Measurements from ENCODE around the gene TMPRSS11F.
"Not testable (repeated sequence)": the region's sequence is repeated elsewhere in the genome, so short reads cannot be mapped to it uniquely, and the experiment has no call there.

The TMPRSS11F gene

DNA sequence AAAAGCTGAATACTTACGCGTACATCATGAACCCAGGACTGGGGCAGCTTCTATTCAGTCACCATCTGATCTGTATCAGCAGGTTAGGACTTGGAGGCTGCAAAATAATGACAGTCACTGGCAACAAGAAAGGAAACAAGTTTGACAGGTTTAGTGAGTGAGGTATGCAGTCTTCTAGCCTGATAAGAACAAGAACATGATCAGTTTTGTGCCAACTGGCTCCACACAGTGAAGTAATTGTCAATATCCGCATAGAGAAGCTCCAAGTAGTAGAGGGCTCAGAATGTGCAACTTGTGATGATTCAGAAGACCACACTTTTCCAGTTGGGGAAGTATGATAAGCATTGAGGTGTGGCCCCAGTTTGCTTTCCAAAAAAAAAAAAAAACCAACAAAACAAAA is at the start of gene TMPRSS11F:
Gene TMPRSS11F, minus strand, starts transcription at position 77 of the 400 bp plus-strand sequence. Its CDS starts 49 bp downstream, at position 28.
- no peak for DNase-seq

DNA sequence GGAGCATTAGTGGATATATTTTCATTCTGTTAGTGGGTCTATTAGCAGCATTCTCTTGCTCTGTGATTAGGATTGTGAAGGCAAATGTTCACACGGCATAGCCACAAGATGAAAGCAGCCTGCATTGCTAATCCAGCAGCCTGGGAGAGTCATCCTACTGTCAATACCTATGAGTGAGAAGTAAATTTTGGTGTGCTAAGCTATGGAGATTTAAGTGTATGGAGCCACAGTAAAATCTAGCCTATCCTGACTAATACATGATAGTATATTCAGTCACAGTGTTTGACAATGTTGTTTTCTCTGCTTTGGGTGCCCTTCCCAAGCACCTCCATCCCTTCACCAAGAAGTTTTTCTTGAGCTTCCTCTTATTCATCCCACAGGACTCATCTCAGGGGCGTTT is 47.2 kb upstream of the TMPRSS11F start:
- no peak for DNase-seq

DNA sequence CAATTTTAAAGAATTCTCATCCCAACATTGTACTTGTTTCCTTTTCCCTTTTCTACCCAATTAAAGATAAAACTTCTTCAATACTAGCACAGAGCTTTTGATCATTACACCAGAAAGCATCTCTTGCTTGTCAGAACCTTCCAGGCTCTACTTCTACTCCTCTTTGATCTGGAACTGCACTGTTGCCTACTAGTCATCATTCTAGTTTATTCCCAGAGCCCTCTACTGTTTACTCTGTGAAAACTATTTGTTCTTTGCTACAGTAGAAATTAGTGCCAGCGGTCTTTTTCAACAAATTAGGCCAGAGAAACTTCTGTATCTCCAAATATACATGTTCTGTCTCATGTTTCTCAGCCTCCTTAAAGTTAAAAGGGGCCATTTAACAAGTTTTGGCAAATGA is 46.8 kb upstream of the TMPRSS11F start:
- DNase-seq, result no peak

DNA sequence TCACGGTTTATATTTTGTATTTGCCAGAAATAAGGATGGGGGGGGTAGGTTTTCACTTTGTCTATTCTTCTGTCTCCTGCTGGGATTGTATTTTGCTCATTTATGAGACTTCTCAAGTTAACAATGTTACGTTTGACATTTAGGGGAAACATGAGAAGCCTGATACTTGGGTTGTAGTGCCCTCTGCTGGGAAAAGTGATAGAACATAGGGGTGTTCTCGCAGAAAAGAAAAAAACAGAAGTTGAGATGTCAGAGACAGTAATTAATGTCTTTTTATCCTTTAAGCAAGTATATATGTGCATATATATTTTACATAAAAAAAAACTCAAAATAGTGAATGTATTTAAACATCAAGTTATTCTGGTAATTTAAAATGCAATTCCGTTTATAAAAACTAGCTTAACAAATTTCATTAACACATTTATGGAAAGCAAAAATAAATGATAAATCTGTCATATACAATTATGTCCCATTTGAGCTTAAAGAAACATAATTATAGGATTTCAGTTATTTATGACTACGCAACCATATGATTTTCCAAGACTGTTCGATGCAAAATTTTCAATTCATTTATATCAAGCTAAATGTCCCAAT is 46.0 kb upstream of the TMPRSS11F start:
- peak in 24 of 56 donors; percentile 0 to 65 (median 12) for DNase-seq

DNA sequence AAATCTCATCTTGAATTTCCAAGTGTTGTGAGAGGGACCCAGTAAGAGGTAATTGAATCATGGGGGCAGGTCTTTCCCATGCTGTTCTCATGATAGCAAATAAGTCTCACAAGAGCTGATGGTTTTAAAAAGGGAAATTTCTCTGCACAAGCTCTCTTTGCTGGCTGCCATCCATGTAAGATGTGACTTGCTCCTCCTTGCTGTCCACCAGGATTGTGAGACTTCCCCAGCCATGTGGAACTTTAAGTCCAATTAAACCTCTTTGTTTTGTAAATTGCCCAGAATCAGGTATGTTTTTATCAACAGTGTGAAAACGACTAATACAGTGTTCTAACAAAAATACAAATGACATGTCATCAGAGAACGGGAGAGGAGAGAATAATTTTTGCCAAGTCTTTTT is 44.7 kb upstream of the TMPRSS11F start:
- DNase-seq, result not testable (repeated sequence)

DNA sequence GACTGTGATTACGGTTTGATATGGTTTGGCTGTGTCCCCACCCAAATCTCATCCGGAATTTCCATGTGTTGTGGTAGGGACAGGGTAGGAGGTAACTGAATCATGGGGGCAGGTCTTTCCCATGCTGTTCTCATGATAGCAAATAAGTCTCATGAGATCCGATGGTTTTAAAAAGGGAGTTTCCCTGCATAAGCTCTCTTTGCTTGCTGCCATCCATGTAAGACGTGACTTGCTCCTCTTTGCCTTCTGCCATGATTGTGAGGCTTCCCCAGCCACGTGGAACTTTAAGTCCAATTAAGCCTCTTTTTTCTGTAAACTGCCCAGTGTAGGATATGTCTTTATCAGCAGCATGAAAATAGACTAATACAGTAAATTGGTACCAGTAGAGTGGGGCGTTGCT is 42.5 kb upstream of the TMPRSS11F start:
- not testable (repeated sequence) for DNase-seq

DNA sequence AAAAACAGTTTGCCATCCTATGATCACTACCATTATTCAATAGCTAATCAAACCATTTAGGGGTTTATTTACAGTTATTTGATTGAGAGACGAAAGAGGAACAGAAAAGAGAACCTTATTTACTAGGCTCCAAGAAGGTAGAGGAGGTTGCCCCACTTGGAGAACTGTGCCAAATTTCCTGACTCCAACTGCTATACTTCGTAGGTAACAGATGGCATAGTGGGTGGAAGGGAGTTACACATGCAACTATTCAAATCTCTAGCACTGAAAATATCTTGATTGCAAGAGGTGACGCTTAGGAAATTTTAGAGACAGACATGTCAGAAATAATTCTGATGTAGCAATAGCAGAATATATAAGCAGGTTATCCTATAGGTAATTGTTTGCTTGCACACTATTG is 38.0 kb upstream of the TMPRSS11F start:
- DNase-seq, result peak in 2 of 56 donors; percentile 2 to 5

DNA sequence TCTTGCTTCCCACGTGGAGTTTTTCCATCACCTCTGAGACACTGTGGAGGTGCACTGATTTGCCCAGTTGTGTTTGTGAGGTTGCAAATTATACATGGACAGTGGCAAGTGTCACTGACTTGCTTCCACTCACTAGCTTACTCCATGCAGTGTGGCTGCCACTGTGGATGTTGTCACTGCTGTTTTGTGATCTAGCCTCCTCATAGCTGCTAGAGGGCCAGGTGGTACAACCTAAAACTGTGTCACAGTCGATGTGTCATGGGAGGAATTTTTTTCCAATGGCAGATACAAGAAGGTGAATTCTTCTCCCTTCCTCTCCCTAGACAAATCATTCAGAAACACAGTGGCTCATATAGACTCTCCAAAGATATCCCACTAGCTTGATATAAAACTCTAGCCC is 37.5 kb upstream of the TMPRSS11F start:
- no peak for DNase-seq

DNA sequence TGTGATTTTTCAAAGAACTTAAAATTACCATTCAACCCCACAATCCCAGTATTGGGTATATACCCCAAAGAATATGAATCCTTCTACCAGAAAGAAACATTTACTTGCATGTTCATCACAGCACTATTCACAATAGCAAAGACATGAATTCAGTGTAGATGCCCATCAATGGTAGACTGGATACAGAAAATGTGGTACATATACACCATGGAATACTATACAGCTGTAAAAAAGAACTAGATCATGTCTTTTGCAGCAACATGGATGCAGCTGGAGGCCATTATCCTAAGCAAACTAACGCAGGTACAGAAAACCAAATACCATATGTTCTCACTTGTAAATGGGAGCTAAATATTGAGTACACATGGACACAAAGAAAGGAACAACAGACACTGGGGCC is 34.1 kb upstream of the TMPRSS11F start:
- no peak for DNase-seq

DNA sequence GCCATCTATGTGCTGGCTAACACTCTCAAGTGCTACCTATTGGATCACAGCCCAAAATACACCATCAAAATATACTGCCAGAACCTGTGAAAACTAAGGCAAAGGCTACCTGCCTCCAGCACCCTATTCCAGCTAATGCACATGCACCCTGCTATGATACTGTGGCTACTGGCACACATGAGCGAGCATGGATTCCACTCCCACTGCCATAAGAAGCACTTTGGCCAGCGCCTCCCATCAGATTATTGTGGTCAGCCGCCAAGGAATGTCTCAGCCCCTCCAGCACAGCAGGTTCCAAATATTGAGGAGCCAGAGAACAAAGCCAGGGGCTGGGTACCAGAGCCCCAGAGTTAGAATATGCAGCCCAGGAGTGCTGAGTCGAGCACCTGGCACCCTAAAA is 32.5 kb upstream of the TMPRSS11F start:
- no peak for DNase-seq

DNA sequence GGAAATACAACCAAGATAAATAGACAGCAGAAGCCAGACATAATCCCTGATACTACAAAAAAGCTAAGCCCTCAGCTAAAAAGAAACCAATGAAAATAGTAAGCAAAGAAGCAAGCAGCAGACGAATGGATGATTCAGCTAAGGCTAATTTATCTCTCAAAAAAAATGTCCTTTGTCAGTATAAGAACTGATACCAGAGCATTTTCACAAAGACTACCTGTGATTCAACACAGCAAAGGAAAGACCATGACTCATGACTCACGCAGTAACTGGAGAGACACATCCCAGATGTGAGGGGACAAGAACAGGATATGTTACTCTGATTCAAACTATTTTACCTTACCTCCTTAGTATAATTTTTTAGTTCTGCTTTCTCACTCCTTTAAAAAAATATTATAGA is 22.7 kb upstream of the TMPRSS11F start:
- DNase-seq, result peak in 1 of 56 donors; percentile 4

DNA sequence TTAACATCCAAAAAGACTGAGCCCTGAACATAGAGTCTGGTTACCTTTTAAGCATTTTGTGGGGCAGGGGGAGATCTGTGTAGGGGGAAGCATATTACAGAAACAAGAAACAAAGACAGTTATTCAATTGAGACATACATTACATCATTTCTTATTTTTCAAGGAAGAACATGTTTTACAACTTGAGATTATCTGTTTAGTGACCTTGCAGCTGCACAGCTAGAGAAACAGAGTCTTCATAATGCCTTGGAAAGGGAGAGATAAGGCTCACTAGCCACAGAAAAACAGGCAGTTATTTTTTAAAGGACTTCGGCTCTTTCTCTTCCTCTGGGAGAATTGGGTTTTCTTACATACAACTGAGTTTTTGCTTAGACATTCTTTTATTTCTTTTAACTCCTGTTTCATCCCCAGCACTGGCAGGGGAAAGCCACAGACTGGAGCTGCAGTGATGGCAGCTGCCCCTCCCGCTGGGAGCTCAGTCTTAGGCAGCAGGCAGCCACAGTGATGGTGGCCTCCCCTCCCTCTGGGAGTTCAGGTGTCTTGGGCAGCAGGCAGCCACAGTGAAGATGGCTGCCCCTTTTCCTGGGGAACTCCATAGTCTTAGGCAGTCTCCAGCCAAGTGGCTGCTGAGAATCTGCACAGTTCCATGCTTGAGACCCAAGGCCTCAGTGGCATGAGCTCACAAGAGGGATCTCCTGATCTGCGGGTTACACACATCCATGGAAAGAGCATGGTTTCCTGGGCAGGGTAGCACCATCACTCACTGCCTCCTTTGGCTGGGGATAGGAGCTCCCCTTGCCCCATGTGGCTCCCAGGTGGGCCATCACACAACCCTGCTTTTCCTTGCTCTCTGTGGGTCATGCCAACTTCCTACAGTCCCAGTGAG is 19.4 kb upstream of the TMPRSS11F start:
- no peak for DNase-seq

DNA sequence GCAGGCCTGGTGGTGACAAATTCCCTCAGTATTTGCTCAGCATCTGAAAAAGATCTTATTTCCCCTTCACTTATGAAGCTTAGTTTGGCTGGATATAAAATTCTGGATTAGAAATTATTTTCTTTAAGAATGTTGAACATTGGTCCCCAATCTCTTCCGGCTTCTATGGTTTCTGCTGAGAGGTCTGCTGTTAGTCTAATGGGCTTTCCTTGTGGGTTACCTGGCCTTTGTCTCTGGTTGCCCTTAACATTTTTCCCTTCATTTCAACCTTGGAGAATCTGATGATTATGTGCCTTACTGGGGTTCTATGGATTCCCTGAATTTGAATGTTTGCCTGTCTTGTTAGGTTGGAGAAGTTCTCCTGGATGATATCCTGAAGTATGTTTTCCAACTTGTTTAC is 17.4 kb upstream of the TMPRSS11F start:
- DNase-seq, result no peak

DNA sequence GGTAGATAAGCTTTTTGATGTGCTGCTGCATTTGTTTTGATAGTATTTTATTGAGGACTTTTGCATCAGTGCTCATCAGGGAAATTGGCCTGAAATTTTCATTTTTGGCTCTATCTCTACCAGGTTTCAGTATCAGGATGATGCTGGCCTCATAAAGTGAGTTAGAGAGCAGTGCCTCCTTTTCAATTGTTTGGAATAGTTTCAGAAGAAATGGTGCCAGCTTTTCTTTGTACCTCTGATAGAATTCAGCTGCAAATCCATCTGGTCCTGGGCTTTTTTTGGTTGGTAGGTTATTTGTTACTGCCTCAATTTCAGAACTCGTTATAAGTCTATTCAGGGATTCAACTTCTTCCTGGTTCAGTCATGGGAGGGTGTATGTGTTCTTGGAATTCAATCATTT is 15.6 kb upstream of the TMPRSS11F start:
- no peak for DNase-seq

DNA sequence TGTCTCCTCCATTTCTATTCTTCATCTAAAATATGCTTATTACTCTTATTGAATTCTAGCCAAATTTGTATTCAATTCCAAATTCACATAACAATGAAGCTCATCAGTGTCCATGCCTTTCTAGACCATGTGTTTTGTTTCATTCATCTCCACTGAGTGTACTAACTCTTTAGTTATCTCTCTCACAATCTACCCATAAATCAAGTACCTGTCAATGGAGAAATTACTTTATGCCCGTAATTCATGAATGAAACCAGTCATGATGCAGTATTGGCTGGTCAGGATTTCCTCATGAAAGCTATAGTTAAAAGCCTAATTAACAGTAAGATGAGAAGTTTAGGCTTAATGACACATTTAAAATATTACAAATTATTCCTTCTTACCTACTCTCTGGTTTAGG is 12.2 kb upstream of the TMPRSS11F start:
- no peak for DNase-seq

DNA sequence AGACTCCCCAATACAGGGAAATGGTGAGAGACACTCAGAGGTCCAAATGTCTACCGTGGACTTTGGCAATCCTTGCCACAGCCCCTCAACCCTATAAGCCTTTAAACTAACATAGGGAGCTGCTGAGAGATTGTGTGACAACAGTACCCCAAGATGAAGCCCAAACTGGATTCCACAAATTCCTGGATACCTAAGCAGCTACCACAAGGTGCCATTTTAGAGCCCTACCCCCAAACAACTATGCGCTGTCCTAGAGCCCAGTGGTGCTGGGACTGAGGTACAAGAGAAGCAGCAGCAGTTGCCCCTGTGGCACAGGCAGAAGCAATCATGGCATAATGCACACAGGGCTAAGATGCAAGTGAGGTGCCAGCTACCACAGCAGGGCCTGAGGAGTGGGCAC is 2.7 kb upstream of the TMPRSS11F start:
- DNase-seq, result no peak

DNA sequence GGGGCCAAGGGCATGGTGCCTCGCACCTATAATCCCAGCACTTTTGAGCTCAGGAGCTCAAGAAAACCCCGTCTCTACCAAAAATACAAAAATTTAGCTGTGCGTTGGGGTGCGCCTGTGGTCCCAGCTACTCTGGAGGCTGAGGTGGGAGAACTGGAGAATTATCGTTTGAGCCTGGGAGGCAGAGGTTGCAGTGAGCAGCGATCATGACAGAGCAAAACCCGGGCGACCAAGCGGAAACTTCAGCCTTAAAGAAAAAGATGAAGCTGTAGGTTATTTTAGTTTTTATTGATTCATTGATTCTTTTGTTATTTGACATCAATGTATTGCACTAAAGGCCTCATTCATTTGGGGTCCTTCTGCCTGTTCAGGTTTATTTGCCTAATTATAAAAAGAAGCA is 5.4 kb downstream of the TMPRSS11F start:
- DNase-seq, result no peak

DNA sequence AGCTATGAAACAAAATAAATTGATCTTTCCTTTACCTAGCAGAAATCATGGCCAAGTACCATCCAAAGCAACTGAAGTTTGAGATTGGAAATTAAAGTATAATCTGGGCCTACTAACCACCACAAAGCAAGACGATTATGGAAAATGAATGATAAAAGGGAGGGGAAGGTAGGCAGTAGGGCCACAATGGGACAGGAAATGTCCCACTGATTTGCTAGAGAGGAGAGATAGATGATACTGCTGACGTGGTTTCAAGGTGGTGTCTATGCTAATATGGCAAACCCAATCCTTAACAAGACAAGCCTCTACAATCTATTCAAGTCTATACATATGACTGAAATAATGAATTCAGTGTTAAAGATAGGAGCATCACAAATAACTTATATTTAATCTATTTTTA is 6.1 kb downstream of the TMPRSS11F start:
- DNase-seq, result no peak

DNA sequence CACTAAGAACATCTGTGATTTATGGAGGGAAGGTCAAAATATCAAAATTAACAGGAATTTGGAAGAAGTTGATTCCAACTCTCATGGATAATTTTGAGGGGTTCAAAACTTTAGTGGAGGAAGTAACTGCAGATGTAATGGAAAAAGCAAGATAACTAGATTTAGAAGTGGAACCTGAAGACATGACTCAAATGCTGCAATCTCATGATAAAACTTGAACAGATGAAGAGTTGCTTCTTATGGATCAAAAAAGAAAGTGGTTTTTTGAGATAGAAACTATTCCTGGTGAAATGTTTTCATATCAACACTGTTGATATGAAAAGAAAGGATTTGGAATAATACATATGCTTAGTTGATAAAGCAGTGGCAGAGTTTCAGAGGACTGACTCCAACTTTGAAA is 9.7 kb downstream of the TMPRSS11F start:
- DNase-seq, result no peak

DNA sequence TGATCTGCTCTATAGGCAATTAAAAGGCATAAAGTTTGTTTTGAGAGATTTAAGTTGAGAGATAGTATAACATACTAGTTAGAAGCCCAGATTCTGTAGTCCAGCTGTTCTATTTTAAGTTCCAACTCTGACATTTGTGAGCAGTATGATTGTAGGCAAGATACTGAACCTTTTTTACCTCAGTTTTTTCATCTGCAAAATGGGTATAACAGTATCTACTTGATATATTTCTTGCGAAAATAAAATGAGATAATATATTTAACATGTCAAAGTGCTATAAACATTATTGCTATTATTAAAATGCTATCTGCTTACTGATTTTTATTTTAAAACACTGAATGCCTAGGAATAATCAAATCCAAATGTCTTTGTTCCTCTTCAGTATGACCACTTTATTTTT is 19.2 kb downstream of the TMPRSS11F start:
- DNase-seq, result no peak

DNA sequence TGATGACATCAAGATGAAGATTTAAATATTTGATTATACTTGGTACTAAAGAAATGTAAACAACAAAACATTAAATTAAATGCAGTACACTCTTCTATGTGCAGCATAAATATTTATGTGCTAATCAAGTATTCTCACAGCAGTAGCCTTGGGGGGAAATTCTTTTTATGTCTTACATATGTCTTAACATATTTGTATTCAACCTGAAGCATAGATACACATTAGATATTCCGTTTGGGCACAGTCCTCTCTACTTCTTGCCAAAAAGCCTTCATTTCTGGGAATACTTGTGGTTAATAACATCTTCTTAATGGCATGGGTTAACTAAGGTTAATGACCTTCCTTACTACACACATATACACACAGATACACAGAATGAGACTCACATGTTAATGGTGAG is 19.8 kb downstream of the TMPRSS11F start:
- DNase-seq, result no peak

DNA sequence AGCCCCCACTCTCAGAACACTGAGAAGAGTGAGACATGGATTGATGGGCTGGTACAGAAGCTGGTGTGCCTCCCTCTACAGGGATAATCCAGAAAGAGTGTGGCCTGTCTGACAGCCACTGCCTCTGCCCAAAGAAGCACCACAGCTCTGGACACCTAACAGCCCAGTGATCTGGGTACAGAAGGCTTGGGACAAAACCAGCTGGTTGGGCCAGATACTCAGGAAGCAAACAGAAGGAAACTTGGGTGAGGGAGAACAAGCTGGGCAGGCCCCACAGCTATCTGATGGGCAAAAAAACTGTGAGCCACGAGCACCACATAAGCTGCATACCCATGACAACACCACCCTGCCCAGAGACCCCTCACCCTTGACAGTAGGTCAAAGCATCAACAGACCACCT is 46.9 kb downstream of the TMPRSS11F start:
- no peak for DNase-seq

DNA sequence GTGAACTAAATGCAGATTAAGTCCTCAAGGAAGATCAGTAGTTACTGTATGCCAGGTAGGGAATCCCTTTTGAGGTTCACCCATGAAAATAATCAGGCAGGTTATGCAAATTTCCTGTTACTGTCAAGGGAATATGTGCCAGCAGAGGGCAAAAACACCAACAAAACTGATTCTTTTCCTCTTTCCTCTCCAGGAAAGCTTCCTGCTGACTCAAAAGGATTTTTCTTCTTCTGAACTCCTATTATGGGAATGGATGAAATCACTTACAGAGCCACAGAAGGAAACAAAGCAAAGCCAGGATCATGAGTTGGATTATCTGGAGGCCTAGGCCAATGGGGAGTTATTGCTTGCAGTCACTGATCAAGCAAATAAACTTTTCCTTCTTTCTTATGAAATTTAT is 49.7 kb downstream of the TMPRSS11F start:
- DNase-seq, result no peak

All from nucleus accumbens (tissue), 56 donors.